HUES6 (cell line): ENCODE results near the gene CD28.

ENCODE experiments used
- H3K27ac ChIP-seq: 2 replicates; pipeline ENCODE4 v1.7.0; 2013; ENCODE audit warnings: low read depth, mild to moderate bottlenecking, low read length, inconsistent platforms
- H3K27me3 ChIP-seq: 2 replicates; pipeline ENCODE4 v1.6.1; 2013; ENCODE audit warnings: low read length; ENCODE audit not compliant: control insufficient read depth, insufficient read depth
- H3K36me3 ChIP-seq: 2 replicates; pipeline ENCODE4 v1.6.1; 2013; ENCODE audit warnings: low read length; ENCODE audit not compliant: control insufficient read depth, insufficient read depth
- H3K4me1 ChIP-seq: 2 replicates; pipeline ENCODE4 v1.6.1; 2013; ENCODE audit warnings: low read length; ENCODE audit not compliant: control insufficient read depth, insufficient read depth
- H3K4me3 ChIP-seq: 2 replicates; pipeline ENCODE4 v1.5.1; 2013; ENCODE audit warnings: low read depth, low read length
- H3K9ac ChIP-seq: one replicate; pipeline ENCODE4 v1.6.1; 2013; ENCODE audit warnings: mild to moderate bottlenecking, low read length
- H3K9me3 ChIP-seq: 2 replicates; pipeline ENCODE4 v1.6.1; 2013; ENCODE audit warnings: low read depth, low read length; ENCODE audit not compliant: control insufficient read depth, insufficient read depth

Gene CD28

GRCh38 chr2:203672856-203673255, 33.6 kb upstream of the CD28 start:
- Histone ChIP-seq H3K36me3 (no peaks in the 10 kb centered on the region), H3K27ac (no peak overlapping the region), H3K9ac (no peak overlapping the region), H3K4me3 (no peak overlapping the region), H3K9me3 (no peaks in the 10 kb centered on the region), H3K4me1 (no peaks in the 10 kb centered on the region), H3K27me3 (no peaks in the 10 kb centered on the region)

GRCh38 chr2:203673933-203674332, 32.5 kb upstream of the CD28 start:
- H3K4me3 ChIP-seq, result no peak overlapping the region
- no peaks in the 10 kb centered on the region for H3K4me1 ChIP-seq
- no peaks in the 10 kb centered on the region for H3K9me3 ChIP-seq
- no peak overlapping the region for H3K9ac ChIP-seq
- no peaks in the 10 kb centered on the region for H3K36me3 ChIP-seq
- H3K27me3 ChIP-seq, result no peaks in the 10 kb centered on the region
- H3K27ac ChIP-seq, result no peak overlapping the region

GRCh38 chr2:203675086-203675485, 31.4 kb upstream of the CD28 start:
- H3K4me3 ChIP-seq, result no peak overlapping the region
- no peaks in the 10 kb centered on the region for H3K27me3 ChIP-seq
- no peaks in the 10 kb centered on the region for H3K4me1 ChIP-seq
- H3K9ac ChIP-seq, result no peak overlapping the region
- H3K27ac ChIP-seq, result no peak overlapping the region
- H3K36me3 ChIP-seq, result no peaks in the 10 kb centered on the region
- no peaks in the 10 kb centered on the region for H3K9me3 ChIP-seq

- H3K36me3 ChIP-seq, result no peaks in the 10 kb centered on the region
- no peaks in the 10 kb centered on the region for H3K27me3 ChIP-seq
- no peak overlapping the region for H3K4me3 ChIP-seq
- no peak overlapping the region for H3K9ac ChIP-seq
- H3K4me1 ChIP-seq, result no peaks in the 10 kb centered on the region
- no peak overlapping the region for H3K27ac ChIP-seq
- H3K9me3 ChIP-seq, result no peaks in the 10 kb centered on the region
These were observed 27.5 kb upstream of the CD28 start for GRCh38 chr2:203678971-203679370.

GRCh38 chr2:203679401-203679800, 27.0 kb upstream of the CD28 start:
- no peaks in the 10 kb centered on the region for H3K27me3 ChIP-seq
- H3K4me3 ChIP-seq, result no peak overlapping the region
- no peaks in the 10 kb centered on the region for H3K36me3 ChIP-seq
- H3K9me3 ChIP-seq, result no peaks in the 10 kb centered on the region
- no peak overlapping the region for H3K9ac ChIP-seq
- H3K27ac ChIP-seq, result no peak overlapping the region
- H3K4me1 ChIP-seq, result no peaks in the 10 kb centered on the region

- H3K9ac ChIP-seq, result no peak overlapping the region
- no peaks in the 10 kb centered on the region for H3K27me3 ChIP-seq
These were observed 24.5 kb upstream of the CD28 start for GRCh38 chr2:203681978-203682377.

GRCh38 chr2:203682688-203683130, 23.7 kb upstream of the CD28 start:
- no peak overlapping the region for H3K27ac ChIP-seq

More at GRCh38 chr2:203681978-203682377, 24.5 kb upstream of the CD28 start:
- H3K4me1 ChIP-seq, result no peaks in the 10 kb centered on the region
- H3K9me3 ChIP-seq, result no peaks in the 10 kb centered on the region
- H3K27ac ChIP-seq, result no peak overlapping the region
- no peak overlapping the region for H3K4me3 ChIP-seq
- H3K36me3 ChIP-seq, result no peaks in the 10 kb centered on the region

GRCh38 chr2:203683421-203683820, 23.0 kb upstream of the CD28 start:
- no peak overlapping the region for H3K4me3 ChIP-seq
- H3K27ac ChIP-seq, result no peak overlapping the region
- H3K9ac ChIP-seq, result no peak overlapping the region
- H3K9me3 ChIP-seq, result no peaks in the 10 kb centered on the region
- H3K36me3 ChIP-seq, result no peaks in the 10 kb centered on the region
- H3K4me1 ChIP-seq, result no peaks in the 10 kb centered on the region
- no peaks in the 10 kb centered on the region for H3K27me3 ChIP-seq

More at GRCh38 chr2:203682688-203683130, 23.7 kb upstream of the CD28 start:
- no peaks in the 10 kb centered on the region for H3K9me3 ChIP-seq
- no peak overlapping the region for H3K4me3 ChIP-seq
- H3K4me1 ChIP-seq, result no peaks in the 10 kb centered on the region
- no peaks in the 10 kb centered on the region for H3K36me3 ChIP-seq
- H3K9ac ChIP-seq, result no peak overlapping the region
- no peaks in the 10 kb centered on the region for H3K27me3 ChIP-seq

GRCh38 chr2:203683932-203684556, 22.4 kb upstream of the CD28 start:
- no peaks in the 10 kb centered on the region for H3K9me3 ChIP-seq
- H3K27me3 ChIP-seq, result no peaks in the 10 kb centered on the region
- H3K27ac ChIP-seq, result no peak overlapping the region
- no peak overlapping the region for H3K9ac ChIP-seq
- no peak overlapping the region for H3K4me3 ChIP-seq
- peaks cover 6% of the 10 kb centered on the region for H3K4me1 ChIP-seq
- no peaks in the 10 kb centered on the region for H3K36me3 ChIP-seq

- Histone ChIP-seq H3K9ac (no peak overlapping the region), H3K9me3 (no peaks in the 10 kb centered on the region), H3K4me1 (peaks cover 6% of the 10 kb centered on the region), H3K27ac (no peak overlapping the region), H3K36me3 (no peaks in the 10 kb centered on the region), H3K4me3 (no peak overlapping the region), H3K27me3 (no peaks in the 10 kb centered on the region)
These were observed 21.3 kb upstream of the CD28 start for GRCh38 chr2:203685081-203685621.

GRCh38 chr2:203685789-203686420, 20.5 kb upstream of the CD28 start:
- H3K4me1 ChIP-seq, result peaks cover 6% of the 10 kb centered on the region
- H3K4me3 ChIP-seq, result no peak overlapping the region
- H3K27ac ChIP-seq, result no peak overlapping the region

More at GRCh38 chr2:203685789-203686420, 20.5 kb upstream of the CD28 start:
- no peaks in the 10 kb centered on the region for H3K36me3 ChIP-seq
- no peaks in the 10 kb centered on the region for H3K27me3 ChIP-seq
- no peak overlapping the region for H3K9ac ChIP-seq
- no peaks in the 10 kb centered on the region for H3K9me3 ChIP-seq
